ENCODE results near the gene NEK9.

DNA sequence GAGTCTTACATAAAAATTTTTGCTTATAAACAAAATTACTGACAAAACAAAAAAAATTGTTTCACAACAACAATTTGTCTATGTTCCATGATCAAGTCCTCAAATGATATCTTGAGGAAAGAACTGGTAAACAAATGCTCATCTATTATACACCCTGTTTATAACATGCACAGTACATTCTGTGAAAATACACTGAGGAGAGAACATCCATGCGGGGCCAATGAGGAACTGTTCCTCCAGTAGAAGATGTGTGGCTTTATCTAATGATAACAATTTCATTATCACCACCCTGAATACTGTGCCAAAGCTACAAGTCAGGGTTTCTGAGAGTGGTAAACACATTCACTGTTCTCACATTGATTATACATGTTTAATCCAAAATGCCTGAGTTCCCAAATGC is 86.3 kb downstream of the NEK9 start:
- TF ChIP-seq CTCF (conservative IDR thresholded peaks at IDR 0.05; ENCODE audit: low read depth, low read length) (no peak), EZH2phosphoT487 (IDR thresholded peaks at IDR 0.05; ENCODE audit: borderline replicate concordance, low read length) (no peak)
